CD4-positive, alpha-beta T cell treated with Interleukin-4 for 1 hour (primary cell): ENCODE data around the gene TMEM95.
"Not testable (repeated sequence)": the region's sequence is repeated elsewhere in the genome, so short reads cannot be mapped to it uniquely, and the experiment has no call there.

Source experiments
- DNase-seq, 2 donors: peaks; one replicate each; pipeline ENCODE4 v3.0.0-alpha.2; 2020 to 2022

The TMEM95 gene

DNA sequence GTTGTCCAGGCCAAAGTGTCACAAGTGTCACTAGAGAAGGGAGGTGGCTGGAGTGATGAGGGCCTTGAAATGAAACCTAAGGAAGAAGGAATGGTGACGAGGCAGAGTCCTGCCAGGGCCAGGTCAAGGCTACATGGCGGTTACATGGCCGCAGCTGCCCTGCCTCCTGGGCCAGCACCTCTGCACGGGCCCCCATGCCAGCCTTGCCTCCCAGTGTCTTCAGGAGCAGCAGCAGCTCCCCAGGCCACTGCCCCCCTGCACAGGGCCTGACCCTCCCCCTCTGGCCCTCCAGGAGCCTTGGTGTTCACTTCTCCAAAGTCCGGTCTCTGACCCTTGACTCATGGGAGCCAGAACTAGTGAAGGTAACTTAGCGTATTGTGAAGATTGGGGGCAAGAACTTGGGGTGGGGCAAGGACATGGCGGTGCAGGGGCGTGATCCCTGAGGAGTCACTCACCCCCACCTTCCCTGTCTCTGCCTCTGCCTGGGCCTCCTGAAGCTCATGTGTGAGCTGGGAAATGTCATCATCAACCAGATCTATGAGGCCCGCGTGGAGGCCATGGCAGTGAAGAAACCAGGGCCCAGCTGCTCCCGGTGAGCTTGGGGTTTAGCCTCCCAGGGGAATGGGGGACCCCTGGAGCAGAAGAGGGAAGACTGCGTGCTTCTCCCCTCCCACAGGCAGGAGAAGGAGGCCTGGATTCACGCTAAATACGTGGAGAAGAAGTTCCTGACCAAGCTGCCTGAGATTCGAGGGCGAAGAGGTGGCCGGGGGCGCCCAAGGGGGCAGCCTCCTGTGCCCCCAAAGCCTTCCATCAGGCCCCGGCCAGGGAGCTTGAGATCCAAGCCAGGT lies 7.1 kb upstream of the TMEM95 start:
- DNase-seq = no peak

DNA sequence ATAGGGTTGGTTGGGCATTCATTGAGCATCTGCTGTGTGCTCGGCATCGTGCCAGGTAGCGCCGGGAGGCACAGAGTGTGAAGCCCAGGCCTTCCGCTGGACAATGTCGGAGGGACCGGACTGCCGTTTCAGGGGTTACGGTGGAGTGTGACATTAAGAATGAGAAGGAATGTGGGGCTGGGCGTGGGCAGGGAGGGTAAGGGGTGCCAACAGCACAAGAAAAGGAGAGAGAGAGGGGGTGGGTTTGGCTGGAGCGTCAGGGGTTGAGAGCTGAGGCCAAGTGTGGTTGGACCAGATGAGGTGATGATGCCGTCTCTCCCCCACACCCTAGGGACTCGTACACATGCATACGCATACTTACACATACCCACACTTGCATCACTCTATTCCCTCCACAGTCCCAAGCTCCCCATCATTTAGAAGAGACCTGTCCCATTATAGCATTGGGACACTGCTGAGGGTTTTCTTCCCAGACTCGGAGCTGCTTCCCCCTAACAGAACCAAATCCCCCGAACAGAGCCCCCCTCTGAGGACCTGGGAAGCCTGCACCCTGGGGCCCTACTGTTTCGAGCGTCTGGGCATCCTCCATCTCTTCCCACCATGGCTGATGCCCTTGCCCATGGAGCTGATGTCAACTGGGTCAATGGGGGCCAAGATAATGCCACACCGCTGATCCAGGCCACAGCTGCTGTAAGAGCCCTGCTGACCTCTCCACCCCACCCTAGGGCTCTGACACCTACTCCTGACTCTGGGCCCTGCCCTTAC lies 6.3 kb upstream of the TMEM95 start:
- DNase-seq = no peak

DNA sequence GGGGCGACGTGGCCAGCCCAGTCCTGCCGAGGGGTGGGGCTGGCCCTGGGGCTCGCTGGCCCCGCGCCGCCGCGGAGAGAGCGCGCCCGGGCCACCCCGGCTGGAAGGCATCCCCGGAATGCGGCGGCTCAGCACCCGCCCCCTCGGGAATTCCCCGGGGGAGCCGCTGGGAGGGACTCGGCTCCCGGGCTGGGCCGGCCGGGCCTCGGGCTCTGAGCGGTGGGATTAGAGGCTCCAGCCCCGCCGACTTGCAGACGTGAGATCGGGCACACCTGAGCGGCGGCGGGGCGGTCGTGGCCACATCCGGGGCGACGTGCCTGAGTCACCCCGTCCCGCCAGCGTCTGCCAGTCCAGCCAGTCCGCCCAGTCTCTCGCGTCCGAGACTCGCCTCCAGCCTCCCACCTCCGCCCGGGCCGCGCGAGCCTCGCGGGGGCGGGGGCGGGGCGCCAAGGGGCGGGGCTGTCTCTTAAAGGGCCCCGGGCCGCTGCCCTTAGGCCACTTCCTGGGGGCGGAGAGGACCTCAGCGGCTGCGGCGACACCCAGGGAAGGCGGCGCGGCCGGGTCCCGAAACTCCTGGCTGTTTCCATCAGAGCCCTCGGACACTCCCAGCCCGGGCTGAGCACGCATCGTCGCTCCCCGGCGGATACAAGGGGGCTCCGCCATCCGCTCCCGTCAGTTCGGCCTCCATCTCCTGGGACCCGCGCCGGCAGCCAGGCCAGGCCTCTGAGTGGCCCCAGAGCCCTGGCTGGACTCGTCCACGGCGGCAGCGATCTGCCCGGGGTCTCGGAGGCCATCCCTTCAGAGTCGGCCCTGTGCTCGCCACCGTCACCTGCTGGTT lies 3.1 kb upstream of the TMEM95 start, which contains the start of gene KCTD11:
KCTD11 (plus strand) TSS at position 498 of the 838 bp plus-strand sequence.
- DNase-seq = peak; percentile 82 to 83

DNA sequence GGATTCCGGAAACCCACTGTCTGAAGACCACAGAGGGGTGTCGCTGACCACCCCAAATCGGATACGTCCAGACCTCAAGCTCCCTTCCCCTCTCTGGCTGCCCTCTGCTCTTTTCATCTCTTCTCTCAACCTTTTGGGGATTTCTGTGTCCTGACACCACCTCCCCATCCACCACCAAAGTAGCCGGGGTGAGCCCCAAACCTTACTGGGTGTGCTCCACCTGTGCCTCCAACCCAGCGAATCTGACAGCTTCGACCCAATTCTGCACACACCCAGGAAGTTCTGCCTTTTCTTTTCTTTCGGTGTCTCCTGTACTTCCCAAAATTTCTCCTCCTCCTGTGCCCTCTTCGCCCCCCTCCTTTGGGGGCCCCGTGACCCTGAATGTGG lies 2.5 kb upstream of the TMEM95 start:
- peak; percentile 18 to 19 for DNase-seq

DNA sequence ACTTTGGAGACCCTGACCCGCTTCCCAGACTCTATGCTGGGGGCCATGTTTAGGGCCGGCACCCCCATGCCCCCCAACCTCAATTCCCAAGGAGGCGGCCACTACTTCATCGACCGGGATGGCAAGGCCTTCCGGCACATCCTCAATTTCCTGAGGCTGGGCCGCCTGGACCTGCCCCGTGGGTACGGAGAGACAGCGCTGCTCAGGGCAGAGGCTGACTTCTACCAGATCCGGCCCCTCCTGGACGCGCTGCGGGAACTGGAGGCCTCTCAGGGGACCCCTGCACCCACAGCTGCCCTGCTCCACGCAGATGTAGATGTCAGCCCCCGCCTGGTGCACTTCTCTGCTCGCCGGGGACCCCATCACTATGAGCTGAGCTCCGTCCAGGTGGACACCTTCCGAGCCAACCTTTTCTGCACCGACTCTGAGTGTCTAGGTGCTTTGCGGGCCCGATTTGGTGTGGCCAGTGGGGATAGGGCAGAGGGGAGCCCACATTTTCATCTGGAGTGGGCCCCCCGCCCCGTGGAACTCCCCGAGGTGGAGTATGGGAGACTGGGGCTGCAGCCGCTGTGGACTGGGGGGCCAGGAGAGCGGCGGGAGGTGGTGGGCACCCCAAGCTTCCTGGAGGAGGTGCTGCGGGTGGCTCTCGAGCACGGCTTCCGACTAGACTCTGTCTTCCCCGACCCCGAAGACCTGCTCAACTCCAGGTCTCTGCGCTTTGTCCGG lies 1.9 kb upstream of the TMEM95 start:
- DNase-seq = no peak

DNA sequence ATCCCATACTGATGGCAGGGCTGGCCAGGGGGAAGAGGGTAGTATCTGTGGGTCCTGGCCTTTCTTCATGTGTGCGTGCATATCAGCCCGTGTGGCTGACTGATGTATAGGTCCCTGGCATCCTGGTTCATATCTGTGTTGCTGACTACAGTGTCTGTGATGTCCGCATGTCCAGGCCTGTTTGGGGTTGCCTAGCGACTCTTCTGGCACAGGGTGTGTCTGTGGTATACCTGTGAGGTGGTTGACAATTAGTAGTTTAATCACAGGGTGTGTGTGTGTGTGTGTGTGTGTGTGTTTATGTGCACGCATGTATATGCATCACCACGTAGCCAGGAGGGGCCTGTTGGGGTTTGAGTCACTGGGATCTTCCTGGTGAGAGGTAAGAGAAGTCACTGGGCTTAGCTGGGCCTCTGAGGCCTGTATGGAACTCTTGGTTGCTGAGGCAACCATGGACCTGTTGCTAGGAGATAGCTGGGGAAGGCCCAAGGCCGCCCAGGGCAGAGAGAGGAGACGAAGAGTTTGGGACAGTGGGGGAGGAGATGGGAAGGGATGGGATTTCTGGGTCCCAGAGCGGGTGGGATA lies 603 bp upstream of the TMEM95 start:
- peak in 1 of 2 donors; percentile 25 for DNase-seq

DNA sequence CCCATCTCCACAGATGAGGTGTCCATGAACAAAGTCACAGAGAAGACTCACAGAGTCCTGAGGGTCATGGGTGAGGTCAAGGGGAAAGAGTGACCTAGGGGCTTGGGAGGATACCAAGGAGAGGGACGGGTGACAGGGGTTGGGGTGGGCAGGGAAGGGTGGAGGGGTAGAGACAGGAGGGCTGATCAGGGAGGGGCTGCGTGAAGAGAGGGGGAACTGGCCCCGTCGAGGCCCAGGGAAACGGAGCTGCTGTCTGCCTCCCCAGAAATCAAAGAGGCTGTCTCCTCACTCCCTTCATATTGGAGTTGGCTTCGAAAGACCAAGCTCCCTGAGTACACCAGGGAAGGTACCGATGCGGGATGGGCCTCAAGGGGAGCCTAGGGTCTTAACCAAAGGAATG lies 617 bp downstream of the TMEM95 start:
- DNase-seq = no peak

DNA sequence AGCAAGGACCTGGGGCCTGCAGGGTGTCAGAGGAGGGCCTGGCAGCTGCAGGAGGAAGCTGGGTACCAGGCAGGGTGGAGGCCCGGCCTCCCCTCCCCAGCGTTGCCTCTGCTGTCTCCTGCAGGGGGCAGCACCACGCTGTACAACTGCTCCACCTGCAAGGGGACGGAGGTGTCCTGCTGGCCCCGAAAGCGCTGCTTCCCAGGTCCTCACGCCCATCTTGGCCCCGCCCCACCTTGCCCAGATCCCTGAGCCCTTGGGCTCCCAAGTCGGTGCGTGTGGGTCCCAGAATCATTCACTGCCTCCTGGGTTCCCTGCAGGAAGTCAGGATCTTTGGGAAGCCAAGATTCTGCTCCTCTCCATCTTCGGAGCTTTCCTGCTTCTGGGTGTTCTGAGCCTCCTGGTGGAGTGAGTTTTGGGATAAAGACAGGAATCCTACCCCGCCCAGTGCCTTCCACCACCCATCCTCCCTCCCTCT lies 1.2 kb downstream of the TMEM95 start:
- peak; percentile 87 for DNase-seq

DNA sequence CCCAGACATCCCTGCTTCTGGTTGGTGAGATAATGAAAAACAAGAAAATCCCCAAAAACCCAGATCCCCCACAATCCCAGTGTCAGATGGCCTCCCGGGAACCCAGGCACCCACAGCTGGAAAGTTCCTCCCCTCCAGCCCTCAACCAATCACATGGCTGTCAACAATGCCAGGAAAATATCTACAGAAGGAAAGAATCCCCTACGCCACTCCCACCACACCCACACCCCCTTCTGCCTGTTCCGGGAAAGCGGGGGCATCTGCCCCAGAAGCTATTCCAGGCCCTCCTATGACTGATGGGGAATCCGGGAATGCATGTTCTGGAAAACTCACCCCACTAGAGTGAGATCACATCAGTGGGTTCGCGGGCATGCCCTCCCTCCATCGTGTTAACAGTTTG lies 1.8 kb downstream of the TMEM95 start:
- DNase-seq = no peak

DNA sequence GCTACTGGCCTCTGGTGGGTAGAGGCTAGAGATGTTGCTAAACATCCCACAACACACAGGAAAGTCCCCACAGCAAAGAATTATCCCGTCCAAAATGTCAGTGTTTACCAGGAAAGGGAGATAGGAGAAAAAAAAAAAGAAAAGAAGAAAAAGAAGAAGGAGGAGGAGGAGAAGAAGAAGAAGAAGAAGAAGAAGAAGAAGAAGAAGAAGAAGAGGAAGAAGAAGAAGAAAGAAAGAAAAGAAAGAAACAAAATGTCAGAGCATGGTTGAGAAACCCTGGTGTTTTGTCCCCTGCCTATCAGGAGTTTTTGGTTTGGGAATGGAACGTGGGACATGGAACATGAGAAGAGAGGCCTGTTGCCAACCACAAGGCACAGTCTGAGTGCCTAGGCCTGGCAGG lies 2.4 kb downstream of the TMEM95 start:
- DNase-seq = no peak

DNA sequence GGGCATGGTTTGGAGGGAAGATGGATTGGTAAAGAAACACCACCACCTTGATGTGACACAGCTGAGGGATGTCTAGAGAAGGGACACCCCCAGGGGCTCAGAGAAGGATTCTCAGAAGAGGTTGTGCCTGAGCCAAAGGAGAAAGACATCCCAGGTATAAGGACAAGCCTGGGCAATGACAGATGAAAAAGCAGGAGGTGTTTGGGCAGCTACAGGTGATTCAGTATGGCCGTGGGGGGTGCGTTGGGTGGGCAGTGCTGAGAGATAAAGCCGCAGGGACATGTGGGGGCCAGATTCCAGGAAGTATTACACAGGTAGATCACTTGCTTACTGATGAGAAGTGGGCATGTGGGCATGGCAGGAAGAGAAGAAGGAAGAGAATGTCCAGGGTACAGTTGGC lies 7.0 kb downstream of the TMEM95 start:
- DNase-seq = no peak

DNA sequence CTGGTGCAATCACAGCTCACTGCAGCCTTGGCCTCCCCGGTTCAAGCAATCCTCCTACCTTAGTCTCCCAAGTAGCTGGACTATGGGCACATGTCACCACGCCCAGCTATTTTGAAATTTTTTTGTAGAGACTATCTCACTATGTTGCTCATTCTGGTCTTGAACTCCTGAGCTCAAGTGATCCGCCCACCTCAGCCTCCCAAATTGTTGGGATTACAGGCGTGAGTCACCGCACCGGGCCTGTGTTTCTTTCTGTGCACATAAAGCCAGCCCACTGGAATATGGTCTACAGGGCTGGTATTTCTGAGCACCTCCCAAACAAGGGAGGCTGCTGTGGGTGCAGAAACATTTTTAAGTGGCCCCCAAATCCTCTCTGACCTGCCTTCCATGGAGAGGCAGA lies 8.4 kb downstream of the TMEM95 start:
- DNase-seq = no peak

DNA sequence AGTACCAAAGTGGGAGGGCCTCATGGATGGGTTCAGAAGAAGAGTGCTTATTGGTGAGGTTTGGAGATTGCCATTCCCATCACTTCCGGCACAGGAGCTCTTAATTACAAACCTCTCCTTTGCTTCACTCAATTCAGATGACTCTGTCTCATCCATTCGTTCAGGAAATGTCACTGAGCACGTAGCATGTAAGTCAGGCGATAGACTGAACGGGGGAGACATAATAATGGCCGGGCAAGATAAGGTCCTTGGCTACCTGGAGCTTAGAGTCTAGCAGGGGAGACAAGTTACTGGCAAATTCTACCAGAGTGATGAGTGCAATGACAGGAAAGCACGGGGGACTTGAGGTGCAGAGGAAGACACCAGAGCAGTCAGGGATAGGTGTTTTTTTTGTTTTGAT lies 11.0 kb downstream of the TMEM95 start:
- not testable (repeated sequence) for DNase-seq

DNA sequence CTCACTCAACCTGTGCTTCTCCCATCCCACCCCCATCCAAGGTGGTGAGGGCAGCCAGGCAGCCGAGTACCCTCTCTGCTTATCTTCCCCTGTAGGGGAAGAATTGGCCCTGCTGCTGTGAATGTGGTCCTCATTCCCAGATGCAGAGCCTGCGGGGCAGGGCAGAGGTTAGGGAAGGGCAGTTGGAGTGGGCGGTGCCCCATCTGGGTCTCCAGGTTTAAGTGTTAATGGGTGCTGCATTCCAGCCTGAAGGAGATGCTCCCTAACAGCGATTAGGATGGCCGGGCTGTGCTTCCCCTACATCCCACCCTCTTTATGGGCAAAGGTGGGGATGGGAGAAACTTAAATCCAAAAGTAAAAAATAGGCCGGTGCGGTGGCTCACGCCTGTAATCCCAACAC lies 12.1 kb downstream of the TMEM95 start:
- DNase-seq = no peak

DNA sequence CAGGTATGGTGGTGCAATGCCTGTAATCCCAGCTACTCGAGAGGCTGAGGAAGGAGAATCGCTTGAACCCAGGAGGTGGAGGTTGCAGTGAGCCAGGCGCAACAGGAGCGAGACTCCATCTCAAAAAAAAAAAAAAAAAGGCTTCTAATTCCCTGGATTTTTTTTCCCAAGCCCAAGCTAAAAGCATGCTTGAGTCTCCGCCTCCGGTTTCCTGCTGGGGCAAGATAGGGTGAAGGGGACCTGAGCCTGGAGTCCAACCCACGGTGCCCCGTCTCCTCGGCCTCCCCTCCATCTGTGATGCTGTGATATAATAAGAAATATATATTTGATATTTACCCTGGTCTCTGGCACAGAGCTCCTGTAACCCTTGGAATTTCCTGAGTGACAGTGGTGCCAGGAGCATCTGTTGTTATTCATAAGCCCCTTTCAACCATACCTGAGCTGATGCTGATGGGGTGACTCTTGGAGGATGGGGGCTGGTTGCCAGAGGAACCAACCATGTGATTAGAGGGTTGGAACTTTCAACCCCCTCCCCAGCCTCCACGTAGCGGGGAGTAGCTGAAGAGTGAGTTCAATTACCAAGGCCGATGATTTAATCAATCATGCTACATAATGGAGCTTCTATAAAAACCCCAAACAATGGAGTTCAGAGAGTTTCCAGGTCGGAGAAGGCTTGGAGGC lies 13.1 kb downstream of the TMEM95 start:
- DNase-seq = no peak

DNA sequence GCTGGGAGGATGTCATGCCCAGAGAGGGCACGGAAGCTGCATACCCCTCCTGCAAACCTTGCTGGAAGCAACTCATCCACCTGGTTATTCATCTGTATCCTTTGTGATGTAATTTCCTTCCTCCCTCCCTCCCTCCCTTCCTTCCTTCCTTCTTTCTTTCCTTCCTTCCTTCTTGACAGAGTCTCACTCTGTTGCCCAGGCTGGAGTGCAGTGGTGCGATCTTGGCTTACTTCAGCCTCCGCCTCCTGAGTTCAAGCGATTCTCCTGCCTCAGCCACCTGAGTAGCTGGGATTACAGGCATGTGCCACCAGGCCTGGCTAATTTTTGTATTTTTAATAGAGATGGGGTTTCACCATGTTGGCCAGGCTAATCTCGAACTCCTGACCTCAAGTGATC lies 13.6 kb downstream of the TMEM95 start:
- not testable (repeated sequence) for DNase-seq

DNA sequence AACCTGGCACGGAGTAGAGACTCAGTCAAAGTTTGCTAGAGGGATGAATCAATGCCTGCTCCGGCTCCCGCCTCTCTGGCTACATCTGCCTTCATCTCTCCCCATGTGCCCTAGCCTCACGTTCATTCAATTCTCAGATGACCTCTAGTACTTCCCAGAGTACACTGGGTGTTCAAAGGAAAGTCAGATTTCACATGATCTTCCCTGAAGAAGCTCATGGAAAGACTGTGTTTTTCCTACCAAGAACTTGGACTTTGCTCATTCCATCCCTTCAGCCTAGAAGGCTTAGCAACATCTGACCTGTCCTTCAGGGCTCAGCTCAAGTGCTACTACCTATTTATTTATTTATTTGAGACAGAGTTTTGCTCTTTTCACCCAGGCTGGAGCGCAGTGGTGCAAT lies 14.9 kb downstream of the TMEM95 start:
- no peak for DNase-seq

DNA sequence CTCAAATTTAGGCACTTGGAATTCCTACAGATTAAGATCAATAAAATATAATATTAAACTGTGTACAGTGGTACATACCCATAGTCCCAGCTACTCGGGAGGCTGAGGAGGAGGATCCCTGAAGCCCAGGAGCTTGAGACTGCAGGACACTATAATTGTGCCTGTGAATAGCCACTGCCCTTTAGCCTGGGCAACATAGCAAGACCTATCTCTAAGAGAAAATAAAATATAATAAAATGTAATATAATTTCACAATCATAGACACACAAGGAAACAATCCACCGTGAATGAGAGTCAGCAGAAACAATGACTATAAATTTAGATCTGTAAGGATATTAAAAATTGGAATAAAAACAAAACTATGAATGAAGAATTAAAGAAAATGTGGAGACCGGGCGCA lies 15.9 kb downstream of the TMEM95 start:
- DNase-seq = no peak

DNA sequence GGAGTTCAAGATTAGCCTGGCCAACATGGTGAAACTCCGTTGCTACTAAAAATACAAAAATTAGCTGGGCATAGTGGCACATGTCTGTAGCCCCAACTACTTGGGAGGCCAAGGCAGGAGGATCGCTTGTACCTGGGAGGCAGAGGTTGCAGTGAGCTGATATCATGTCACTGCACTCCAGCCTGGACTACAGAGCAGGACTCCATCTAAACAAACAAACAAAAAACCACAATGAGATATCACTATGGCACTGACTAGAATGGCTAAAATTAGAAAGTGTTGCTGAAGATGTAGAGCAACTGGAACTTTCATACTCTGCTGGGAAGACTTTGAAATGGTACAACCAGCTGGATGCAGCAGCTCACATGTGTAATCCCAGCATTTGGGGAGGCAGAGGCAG lies 19.4 kb downstream of the TMEM95 start:
- DNase-seq = no peak

DNA sequence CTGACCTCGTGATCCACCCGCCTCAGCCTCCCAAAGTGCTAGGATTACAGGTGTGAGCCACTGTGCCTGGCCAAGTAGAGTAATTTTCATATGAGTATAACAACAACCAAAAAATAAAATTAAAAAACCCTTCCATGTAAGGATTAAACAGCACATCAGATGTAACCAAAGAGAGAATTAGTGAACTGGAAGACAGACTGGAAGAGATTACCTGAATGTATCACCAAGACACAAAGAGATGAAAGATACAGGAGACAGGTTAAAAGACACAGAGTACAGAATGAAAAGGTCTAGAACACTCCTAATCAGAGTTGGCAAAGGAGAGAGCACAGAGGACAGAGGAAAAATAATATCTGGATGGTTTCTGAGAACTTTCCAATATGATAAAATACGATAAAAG lies 24.2 kb downstream of the TMEM95 start:
- DNase-seq = no peak

DNA sequence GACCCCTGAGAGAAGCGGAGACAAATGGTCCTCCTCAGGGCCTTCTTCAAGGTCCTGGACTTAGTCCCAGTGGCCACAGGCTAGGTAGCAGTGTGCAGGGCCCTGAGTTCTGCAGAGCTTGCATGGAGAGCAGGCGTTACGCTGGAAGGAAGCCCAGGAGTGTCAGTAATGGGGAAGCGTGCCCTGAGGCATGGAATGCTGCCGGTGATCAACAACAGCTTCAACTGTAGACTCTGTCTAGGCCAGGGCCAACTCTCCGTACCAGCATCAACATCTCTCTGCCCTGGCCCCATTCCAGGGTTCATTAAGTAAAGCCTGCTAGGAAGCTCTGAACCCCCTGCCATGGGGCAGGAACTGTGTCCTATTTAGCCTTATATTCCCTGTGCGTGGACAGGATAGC lies 25.4 kb downstream of the TMEM95 start:
- DNase-seq = no peak
